B cell (primary cell): ENCODE data around the gene SH3RF3.

Experiments
- EZH2 ChIP-seq: IDR thresholded peaks from 2 replicates; pipeline ENCODE4 v1.6.1; 2012; ENCODE audit warnings: borderline replicate concordance, low read depth, mild to moderate bottlenecking, moderate library complexity, low read length; ENCODE audit not compliant: insufficient read depth, poor library complexity, severe bottlenecking
- TF ChIP-seq, protein P1 (sequence below): fragments of 200-600 bp; IDR thresholded peaks from one replicate; pipeline ENCODE4 v1.8.0; 2022; ENCODE audit warnings: antibody characterized with exemption, mild to moderate bottlenecking

DNA sequence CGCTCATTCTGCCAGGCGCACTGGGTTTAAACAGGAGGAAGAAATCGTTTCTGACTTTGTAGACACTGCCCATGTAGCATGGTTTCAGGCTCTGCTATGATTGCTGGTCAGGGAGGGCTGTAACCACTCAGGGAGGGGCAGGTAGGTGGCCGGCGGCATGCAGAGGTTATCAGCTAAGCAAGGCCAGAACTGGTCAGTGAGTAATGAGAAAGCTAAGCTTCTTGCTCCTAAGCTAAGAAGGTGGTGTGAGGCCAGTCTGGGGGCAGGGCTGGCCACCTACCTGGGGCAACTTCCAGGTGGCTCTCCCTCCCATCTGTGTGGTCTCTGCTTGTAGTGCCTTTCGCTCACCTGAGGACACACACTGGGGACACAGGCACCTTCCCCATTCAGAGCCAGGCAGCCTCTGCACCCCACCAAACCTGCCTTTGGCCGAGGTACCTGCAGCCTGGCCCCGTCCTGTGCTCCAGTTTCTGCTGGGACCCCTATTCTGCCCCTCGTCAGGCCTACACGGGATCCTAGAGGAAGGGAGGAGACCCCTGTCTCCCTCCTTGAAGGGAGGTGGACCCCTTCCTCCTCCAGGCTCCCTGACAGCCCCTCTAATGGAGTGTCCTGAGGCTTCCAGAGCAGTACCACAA lies 288.8 kb downstream of the SH3RF3 start:
- TF ChIP-seq, protein P1, sequence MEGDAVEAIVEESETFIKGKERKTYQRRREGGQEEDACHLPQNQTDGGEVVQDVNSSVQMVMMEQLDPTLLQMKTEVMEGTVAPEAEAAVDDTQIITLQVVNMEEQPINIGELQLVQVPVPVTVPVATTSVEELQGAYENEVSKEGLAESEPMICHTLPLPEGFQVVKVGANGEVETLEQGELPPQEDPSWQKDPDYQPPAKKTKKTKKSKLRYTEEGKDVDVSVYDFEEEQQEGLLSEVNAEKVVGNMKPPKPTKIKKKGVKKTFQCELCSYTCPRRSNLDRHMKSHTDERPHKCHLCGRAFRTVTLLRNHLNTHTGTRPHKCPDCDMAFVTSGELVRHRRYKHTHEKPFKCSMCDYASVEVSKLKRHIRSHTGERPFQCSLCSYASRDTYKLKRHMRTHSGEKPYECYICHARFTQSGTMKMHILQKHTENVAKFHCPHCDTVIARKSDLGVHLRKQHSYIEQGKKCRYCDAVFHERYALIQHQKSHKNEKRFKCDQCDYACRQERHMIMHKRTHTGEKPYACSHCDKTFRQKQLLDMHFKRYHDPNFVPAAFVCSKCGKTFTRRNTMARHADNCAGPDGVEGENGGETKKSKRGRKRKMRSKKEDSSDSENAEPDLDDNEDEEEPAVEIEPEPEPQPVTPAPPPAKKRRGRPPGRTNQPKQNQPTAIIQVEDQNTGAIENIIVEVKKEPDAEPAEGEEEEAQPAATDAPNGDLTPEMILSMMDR: no peak
- no peak for TF ChIP-seq EZH2
